Endothelial cell of umbilical vein (primary cell): Measurements from ENCODE around the gene ASL. TPM values are rescaled to one million over a fixed set of nuclear protein-coding genes. Genes with fewer than 3 reads are reported as not detected.

Source experiments
- BruUV-seq: library from RNA; stranded (reverse); fragments of 400-500 nt; replicated peaks from 2 replicates; lab custom pipeline; 2021; lab: Mats Ljungman, UMichigan
- CTCF ChIA-PET: fragments of 300-600, 350-600 bp; sonication (Branson Sonifier 250); formaldehyde crosslinking; loops from one replicate; lab custom pipeline; 2021; ENCODE audit warnings: antibody characterized with exemption, inconsistent platforms; lab: Charles Lee
- POLR2A ChIA-PET: fragments of 300-600, 350-600 bp; sonication (Branson Sonifier 250); formaldehyde crosslinking; loops from one replicate; lab custom pipeline; 2021; ENCODE audit warnings: antibody characterized with exemption, inconsistent platforms; lab: Charles Lee
- DNase-seq: peaks from one replicate; pipeline ENCODE4 v3.0.0-alpha.2; 2011; ENCODE audit warnings: low read depth, low spot score
- FAIRE-seq: peaks from 2 replicates; lab custom pipeline; 2011; peaks lifted over from hg19 to GRCh38; lab: Jason Lieb, UNC
- H2AFZ ChIP-seq: 2 replicates; pipeline ENCODE4 v1.6.0; 2012; ENCODE audit warnings: low read depth, low read length, control low read depth, inconsistent platforms
- H3K27ac ChIP-seq: 2 replicates; pipeline ENCODE4 v1.5.1; 2011; ENCODE audit warnings: low read depth, mild to moderate bottlenecking, control low read depth, low read length, moderate library complexity; ENCODE audit not compliant: insufficient read depth
- H3K27me3 ChIP-seq, 2 experiments: 2 replicates each; pipeline versions ENCODE4 v1.6.0 to v1.6.1; 2011; ENCODE audit warnings: low read length in 2 of 2, mixed read lengths in 1 of 2; ENCODE audit not compliant: control insufficient read depth in 2 of 2, insufficient read depth in 2 of 2
- H3K36me3 ChIP-seq, 2 experiments: 2 replicates in 1 of 2; 3 replicates in 1 of 2; pipeline ENCODE4 v1.5.1; 2011; ENCODE audit warnings: low read length in 2 of 2, mild to moderate bottlenecking in 1 of 2, moderate library complexity in 1 of 2; ENCODE audit not compliant: control insufficient read depth in 2 of 2, insufficient read depth in 2 of 2; ENCODE audit errors: extremely low read depth in 1 of 2
- H3K4me1 ChIP-seq: 3 replicates; pipeline ENCODE4 v1.5.1; 2011; ENCODE audit warnings: mild to moderate bottlenecking, low read length; ENCODE audit not compliant: control insufficient read depth, insufficient read depth; ENCODE audit errors: extremely low read depth
- H3K4me2 ChIP-seq: 2 replicates; pipeline ENCODE4 v1.6.1; 2011; ENCODE audit warnings: low read length, control low read depth, mixed read lengths; ENCODE audit not compliant: insufficient read depth
- H3K4me3 ChIP-seq, 3 experiments: fragments of 200-600 bp in 1 of 3; sonication (generic), shearing (Covaris generic) in 1 of 3; replicated peaks in 1 of 3; 2 replicates each; pipeline ENCODE4 v1.5.1; 2011 to 2016; ENCODE audit warnings: control low read depth in 3 of 3, low read length in 3 of 3, mild to moderate bottlenecking in 2 of 3, inconsistent platforms in 1 of 3, low read depth in 1 of 3, moderate library complexity in 1 of 3; ENCODE audit not compliant: insufficient read depth in 1 of 3
- H3K79me2 ChIP-seq: 2 replicates; pipeline ENCODE4 v1.6.0; 2012; ENCODE audit warnings: low read length, inconsistent platforms; ENCODE audit not compliant: control insufficient read depth, insufficient read depth
- H3K9ac ChIP-seq: replicated peaks from 2 replicates; pipeline ENCODE3; 2011; ENCODE audit warnings: low read length, control low read depth; ENCODE audit not compliant: insufficient read depth; ENCODE audit errors: extremely low read depth
- H3K9me1 ChIP-seq: replicated peaks from 3 replicates; pipeline ENCODE4 v1.6.0; 2011; ENCODE audit warnings: mild to moderate bottlenecking, low read length; ENCODE audit not compliant: control insufficient read depth, insufficient read depth; ENCODE audit errors: extremely low read depth
- H3K9me3 ChIP-seq: replicated peaks from 2 replicates; pipeline ENCODE4 v1.5.1; 2012; ENCODE audit warnings: low read length, inconsistent platforms; ENCODE audit not compliant: control insufficient read depth, insufficient read depth
- H4K20me1 ChIP-seq: replicated peaks from 2 replicates; pipeline ENCODE3; 2011; ENCODE audit warnings: mild to moderate bottlenecking, low read length; ENCODE audit not compliant: control insufficient read depth, insufficient read depth; ENCODE audit errors: extremely low read depth
- EZH2 ChIP-seq: IDR thresholded peaks from 2 replicates; pipeline ENCODE4 v1.6.1; 2012; ENCODE audit warnings: borderline replicate concordance, low read depth, mild to moderate bottlenecking, moderate library complexity, low read length, inconsistent platforms; ENCODE audit not compliant: severe bottlenecking
- FOS ChIP-seq: IDR thresholded peaks from 2 replicates; pipeline ENCODE4 v1.6.1; 2011; ENCODE audit warnings: mild to moderate bottlenecking, low read length, moderate library complexity, borderline replicate concordance; ENCODE audit not compliant: insufficient read depth
- GATA2 ChIP-seq: IDR thresholded peaks from 2 replicates; pipeline ENCODE4 v1.7.0; 2011; ENCODE audit warnings: low read depth, mild to moderate bottlenecking, moderate library complexity, mixed read lengths, low read length; ENCODE audit not compliant: insufficient read length, insufficient read depth
- JUN ChIP-seq: IDR thresholded peaks from 2 replicates; pipeline ENCODE4 v1.6.1; 2011; ENCODE audit warnings: borderline replicate concordance, low read depth; ENCODE audit not compliant: insufficient read length, insufficient read depth
- POLR2A ChIP-seq: IDR thresholded peaks from 2 replicates; pipeline ENCODE4 v1.6.1; 2012; ENCODE audit warnings: low read depth, mild to moderate bottlenecking, control low read depth, low read length
- POLR2AphosphoS5 ChIP-seq: IDR thresholded peaks from 2 replicates; pipeline ENCODE4 v1.6.1; 2012; ENCODE audit warnings: low read depth, mild to moderate bottlenecking, control low read depth, low read length, moderate library complexity; ENCODE audit not compliant: insufficient read depth
- dilution Hi-C: fragments of 300-500 bp; cut with MboI; formaldehyde crosslinking; loops from one replicate; pipeline ENCODE4 v1.15.0; 2019; ENCODE audit warnings: low sequenced_read_pairs; ENCODE audit not compliant: extremely low pct_ligation_motif_present
- intact Hi-C: fragments of 100-400 bp; cut with micrococcal nuclease; formaldehyde crosslinking; loops from one replicate; pipeline ENCODE4 v1.10.0; 2022
- polyA plus RNA-seq, 4 experiments: library from polyadenylated mRNA; depleted of rRNA in 3 of 4; stranded (reverse) in 3 of 4; unstranded in 1 of 4; fragments of >200 nt; gene quantifications; 2 replicates each; pipeline versions ENCODE4 v1.2.1 to v1.2.3, GENCODE V29; 2011 to 2012; ENCODE audit warnings: missing spikeins in 1 of 4
- total RNA-seq: library from RNA; stranded (reverse); gene quantifications from 2 replicates; pipeline ENCODE4 v1.2.3, GENCODE V29; 2021
- TF ChIP-seq, protein P1 (sequence below), 2 donors: IDR thresholded peaks; 1 replicate in 1 of 2; 2 replicates in 1 of 2; pipeline ENCODE4 v1.5.1; 2011; ENCODE audit warnings: low read length in 2 of 2, mild to moderate bottlenecking in 2 of 2, moderate library complexity in 2 of 2, control low read depth in 1 of 2, inconsistent platforms in 1 of 2, low read depth in 1 of 2; ENCODE audit not compliant: insufficient read depth in 1 of 2; ENCODE audit errors: extremely low read depth in 1 of 2
- TF ChIP-seq, protein P2 (sequence below): IDR thresholded peaks from 2 replicates; pipeline ENCODE4 v1.6.1; 2011; ENCODE audit not compliant: insufficient read depth, insufficient read length

Gene ASL
- total and polyA plus RNA-seq, 2 donors (not counting 3 experiments of a cell fraction or from before 2014, with no cell fraction given): 50.5 to 57.8 TPM

DNA sequence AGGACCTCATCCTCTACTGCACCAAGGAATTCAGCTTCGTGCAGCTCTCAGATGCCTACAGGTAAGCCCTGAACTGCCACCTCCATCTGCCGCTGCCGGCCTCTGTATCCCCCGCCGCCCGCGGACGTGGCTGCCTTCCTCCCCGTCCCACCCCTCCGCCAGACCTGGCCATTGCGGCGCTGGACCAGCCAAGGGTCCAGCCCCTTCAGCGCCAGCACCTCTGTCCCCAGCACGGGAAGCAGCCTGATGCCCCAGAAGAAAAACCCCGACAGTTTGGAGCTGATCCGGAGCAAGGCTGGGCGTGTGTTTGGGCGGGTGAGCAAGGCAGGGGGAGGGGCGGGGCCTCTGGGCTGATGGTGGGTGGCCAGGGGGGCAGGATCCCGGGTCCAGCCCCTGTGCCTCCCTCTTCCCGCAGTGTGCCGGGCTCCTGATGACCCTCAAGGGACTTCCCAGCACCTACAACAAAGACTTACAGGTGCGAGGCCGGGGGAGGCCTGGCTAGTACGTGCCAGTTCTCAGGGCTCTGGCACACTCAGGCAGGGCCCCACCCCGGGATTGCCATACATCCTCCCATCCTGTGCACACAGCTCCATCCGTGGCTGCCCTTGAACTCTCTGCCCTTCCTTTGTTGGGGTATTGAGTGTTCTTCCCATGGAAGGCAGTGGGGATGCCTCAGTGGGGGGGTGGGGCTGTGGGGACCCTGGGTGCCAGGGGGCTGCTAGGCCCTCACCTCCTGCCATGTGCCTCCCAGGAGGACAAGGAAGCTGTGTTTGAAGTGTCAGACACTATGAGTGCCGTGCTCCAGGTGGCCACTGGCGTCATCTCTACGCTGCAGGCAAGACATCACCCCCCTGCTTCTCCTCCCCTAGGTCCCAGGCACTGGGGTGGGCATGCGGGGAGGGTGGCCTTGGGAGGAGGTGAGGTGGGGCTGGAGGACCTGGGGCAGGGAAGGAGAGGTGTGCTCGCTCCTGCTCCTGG is 13.5 kb downstream of the ASL start:
- no peak for DNase-seq
- no peaks in the 10 kb centered on the region for H4K20me1 ChIP-seq
- H3K9me1 ChIP-seq: no peaks in the 10 kb centered on the region
- ChIA-PET POLR2A (no interaction called here), CTCF (no interaction called here)
- BruUV-seq: no TSS peak
- peaks cover 3 to 14% of the 10 kb centered on the region in 2 experiments for H3K36me3 ChIP-seq
- no peak overlapping the region for H3K4me3 ChIP-seq
- no peak overlapping the region for H3K27ac ChIP-seq
- intact Hi-C loops: no loop called here
- no peak overlapping the region for H2AFZ ChIP-seq
- no peaks in the 10 kb centered on the region for H3K79me2 ChIP-seq
- H3K27me3 ChIP-seq: no peaks in the 10 kb centered on the region
- no peaks in the 10 kb centered on the region for H3K4me1 ChIP-seq
- no peak for FAIRE-seq
- dilution Hi-C loops: no loop called here
- no peaks in the 10 kb centered on the region for H3K9me3 ChIP-seq
- TF ChIP-seq, protein P1, sequence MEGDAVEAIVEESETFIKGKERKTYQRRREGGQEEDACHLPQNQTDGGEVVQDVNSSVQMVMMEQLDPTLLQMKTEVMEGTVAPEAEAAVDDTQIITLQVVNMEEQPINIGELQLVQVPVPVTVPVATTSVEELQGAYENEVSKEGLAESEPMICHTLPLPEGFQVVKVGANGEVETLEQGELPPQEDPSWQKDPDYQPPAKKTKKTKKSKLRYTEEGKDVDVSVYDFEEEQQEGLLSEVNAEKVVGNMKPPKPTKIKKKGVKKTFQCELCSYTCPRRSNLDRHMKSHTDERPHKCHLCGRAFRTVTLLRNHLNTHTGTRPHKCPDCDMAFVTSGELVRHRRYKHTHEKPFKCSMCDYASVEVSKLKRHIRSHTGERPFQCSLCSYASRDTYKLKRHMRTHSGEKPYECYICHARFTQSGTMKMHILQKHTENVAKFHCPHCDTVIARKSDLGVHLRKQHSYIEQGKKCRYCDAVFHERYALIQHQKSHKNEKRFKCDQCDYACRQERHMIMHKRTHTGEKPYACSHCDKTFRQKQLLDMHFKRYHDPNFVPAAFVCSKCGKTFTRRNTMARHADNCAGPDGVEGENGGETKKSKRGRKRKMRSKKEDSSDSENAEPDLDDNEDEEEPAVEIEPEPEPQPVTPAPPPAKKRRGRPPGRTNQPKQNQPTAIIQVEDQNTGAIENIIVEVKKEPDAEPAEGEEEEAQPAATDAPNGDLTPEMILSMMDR (IDR thresholded peaks at IDR 0.05; ENCODE audit: extremely low read depth in 1 of 2, insufficient read depth in 1 of 2, low read depth in 1 of 2, low read length in 2 of 2): no peak
- TF ChIP-seq FOS: no peak
- TF ChIP-seq POLR2AphosphoS5: no peak
- no peak for TF ChIP-seq EZH2
- no peak for TF ChIP-seq GATA2
- TF ChIP-seq, protein P2, sequence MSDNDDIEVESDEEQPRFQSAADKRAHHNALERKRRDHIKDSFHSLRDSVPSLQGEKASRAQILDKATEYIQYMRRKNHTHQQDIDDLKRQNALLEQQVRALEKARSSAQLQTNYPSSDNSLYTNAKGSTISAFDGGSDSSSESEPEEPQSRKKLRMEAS: no peak
- TF ChIP-seq POLR2A: no peak
- TF ChIP-seq JUN: no peak
- H3K9ac ChIP-seq: no peak overlapping the region
- no peak overlapping the region for H3K4me2 ChIP-seq
